ENCODE results near the gene DNTT. TPM values are rescaled to one million over a fixed set of nuclear protein-coding genes. Genes with fewer than 3 reads are reported as not detected.

Gene DNTT
- total RNA-seq, 6 experiments from 2014 or later, result not detected

- ATAC-seq (no peak), DNase-seq (no peak)
- intact Hi-C loops (cut with DNase I), result no loop called here
- TF ChIP-seq POLR2A (IDR thresholded peaks at IDR 0.05) (no peak), CTCF (IDR thresholded peaks at IDR 0.05) (no peak)
- Histone ChIP-seq H3K27ac (no peak overlapping the region), H3K4me1 (no peaks in the 10 kb centered on the region), H3K4me3 (no peak overlapping the region), H3K27me3 (no peaks in the 10 kb centered on the region), H3K36me3 (no peaks in the 10 kb centered on the region), H3K9me3 (no peaks in the 10 kb centered on the region)
- 37% methylated on average over 4 of the region's 5 CpGs for WGBS (ENCODE audit: insufficient coverage, low coverage, low lambda C conversion rate, missing lambda C conversion rate)
These were observed 17.6 kb downstream of the DNTT start for GRCh38 chr10:96321822-96322221.

- intact Hi-C loops (cut with DNase I), result no loop called here
- no peak overlapping the region for H3K27ac ChIP-seq
- TF ChIP-seq POLR2A (IDR thresholded peaks at IDR 0.05), result no peak
- 60% methylated on average over 1 of the region's 1 CpG for WGBS (ENCODE audit: insufficient coverage, low coverage, low lambda C conversion rate, missing lambda C conversion rate)
- no peaks in the 10 kb centered on the region for H3K9me3 ChIP-seq
- H3K4me3 ChIP-seq, result no peak overlapping the region
- no peak for ATAC-seq
- H3K4me1 ChIP-seq, result no peaks in the 10 kb centered on the region
- no peaks in the 10 kb centered on the region for H3K27me3 ChIP-seq
- DNase-seq, result no peak
- no peaks in the 10 kb centered on the region for H3K36me3 ChIP-seq
These were observed 18.0 kb downstream of the DNTT start for GRCh38 chr10:96322275-96322674.

GRCh38 chr10:96324447-96324846 lies 20.2 kb downstream of the DNTT start:
- WGBS (ENCODE audit: insufficient coverage, low coverage, low lambda C conversion rate, missing lambda C conversion rate), result 80% methylated on average over 1 of the region's 2 CpGs
- no peaks in the 10 kb centered on the region for H3K4me1 ChIP-seq
- TF ChIP-seq POLR2A (IDR thresholded peaks at IDR 0.05), result no peak
- no peak for TF ChIP-seq CTCF (IDR thresholded peaks at IDR 0.05)
- H3K27me3 ChIP-seq, result no peaks in the 10 kb centered on the region
- H3K4me3 ChIP-seq, result no peak overlapping the region
- intact Hi-C loops (cut with DNase I), result no loop called here
- ATAC-seq, result peak in 3 of 4 donors; percentile 21 to 53 (median 49)
- no peaks in the 10 kb centered on the region for H3K9me3 ChIP-seq
- H3K36me3 ChIP-seq, result no peaks in the 10 kb centered on the region
- H3K27ac ChIP-seq, result no peak overlapping the region
- no peak for DNase-seq

DNA sequence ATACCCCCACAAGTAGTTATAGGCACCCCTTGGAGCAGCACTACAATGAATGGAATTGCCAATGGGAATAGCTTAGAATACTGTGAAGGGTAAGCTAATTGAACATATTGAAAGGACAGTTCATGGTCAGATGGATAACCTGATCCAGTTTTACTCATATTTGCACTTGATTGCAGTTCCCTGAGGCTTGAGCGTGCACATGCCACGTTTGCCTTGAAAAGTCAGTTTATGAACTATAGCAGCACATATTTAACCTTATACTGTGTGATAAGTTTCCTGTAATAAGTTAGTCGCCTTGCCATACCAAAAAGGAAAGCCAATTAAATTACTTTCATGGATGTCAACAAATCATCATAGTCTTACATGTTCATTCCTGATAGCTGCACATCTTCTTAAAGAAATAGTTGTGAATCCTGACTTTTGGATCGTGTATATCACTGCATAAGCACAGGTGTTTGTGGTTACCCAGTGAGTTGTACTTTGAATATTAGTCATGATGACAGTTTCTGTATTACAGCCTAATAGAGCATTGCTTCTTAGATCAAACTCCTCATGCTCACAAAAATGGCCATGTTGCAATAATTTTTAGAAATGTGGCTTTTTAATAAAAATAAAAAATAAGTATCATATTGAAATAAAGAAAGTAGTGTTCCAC lies 21.6 kb downstream of the DNTT start:
- Histone ChIP-seq H3K27me3 (no peaks in the 10 kb centered on the region), H3K4me1 (no peaks in the 10 kb centered on the region), H3K4me3 (no peak overlapping the region), H3K9me3 (no peaks in the 10 kb centered on the region), H3K36me3 (no peaks in the 10 kb centered on the region), H3K27ac (no peak overlapping the region)
- no peak for TF ChIP-seq POLR2A (IDR thresholded peaks at IDR 0.05)
- TF ChIP-seq CTCF (IDR thresholded peaks at IDR 0.05), result no peak
- 54% methylated on average over 4 of the region's 4 CpGs for WGBS (ENCODE audit: insufficient coverage, low coverage, low lambda C conversion rate, missing lambda C conversion rate)
- intact Hi-C loops (cut with DNase I), result no loop called here
- ATAC-seq (no peak), DNase-seq (no peak)

- intact Hi-C loops (cut with DNase I), result no loop called here
- Histone ChIP-seq H3K4me3 (no peak overlapping the region), H3K27me3 (no peaks in the 10 kb centered on the region), H3K4me1 (no peaks in the 10 kb centered on the region), H3K9me3 (no peaks in the 10 kb centered on the region), H3K27ac (no peak overlapping the region), H3K36me3 (no peaks in the 10 kb centered on the region)
- no peak for TF ChIP-seq CTCF (IDR thresholded peaks at IDR 0.05)
- no peak for TF ChIP-seq POLR2A (IDR thresholded peaks at IDR 0.05)
- DNase-seq, result no peak
- no peak for ATAC-seq
- WGBS (ENCODE audit: insufficient coverage, low coverage, low lambda C conversion rate, missing lambda C conversion rate), result 80% methylated on average over 7 of the region's 7 CpGs
These were observed 23.2 kb downstream of the DNTT start for GRCh38 chr10:96327462-96327861.

Measured in right lobe of liver (tissue), 6 donors.